ENCODE measurements around the gene FARS2. TPM values are rescaled to one million over a fixed set of nuclear protein-coding genes. Genes with fewer than 3 reads are reported as not detected.
A peak's percentile ranks its signal among the peaks of the same experiment; 100 is the strongest.

The FARS2 gene
- total RNA-seq, 6 donors from 2014 or later: 16.4 to 34.6 (median 19.9) TPM

DNA sequence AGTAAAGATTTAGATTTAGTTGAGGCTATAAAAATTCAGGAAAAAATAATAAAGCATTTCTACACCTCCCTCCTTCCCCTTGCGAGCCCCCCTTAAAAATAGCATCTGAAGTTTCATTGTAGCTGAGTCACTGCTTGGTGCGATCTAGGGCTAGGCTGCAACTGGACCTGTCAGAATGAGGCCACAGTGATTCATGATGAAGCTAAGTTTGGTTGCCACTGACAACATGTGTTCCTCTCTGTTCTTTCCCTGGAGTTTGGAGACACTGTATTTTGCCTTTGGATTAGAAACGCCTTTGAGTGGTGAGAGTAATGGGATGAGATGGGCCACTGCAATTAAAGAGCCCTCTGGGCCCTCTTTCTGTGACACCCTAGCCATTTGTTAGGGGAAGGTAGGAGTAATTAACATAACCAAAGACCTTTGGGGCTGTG is 411.3 kb downstream of the FARS2 start:
- H3K4me3 ChIP-seq: no peak overlapping the region
- peaks cover 5 to 18% (median 14%) of the 10 kb centered on the region in 4 donors for H3K4me1 ChIP-seq
- DNase-seq (no peak), ATAC-seq (ENCODE audit: low FRiP score in 2 of 2) (peak; percentile 72 to 89)
- no peak overlapping the region for H3K27ac ChIP-seq
- peak in 1 of 2 donors; percentile 38 for TF ChIP-seq POLR2AphosphoS5 (IDR thresholded peaks at IDR 0.05)
- TF ChIP-seq EP300 (IDR thresholded peaks at IDR 0.05): no peak
- WGBS, 2 donors: 48 to 62% methylated on average over 3 of the region's 3 CpGs
- no peaks in the 10 kb centered on the region for H3K27me3 ChIP-seq
- no peaks in the 10 kb centered on the region for H3K9me3 ChIP-seq
- no peaks in the 10 kb centered on the region for H3K36me3 ChIP-seq

DNA sequence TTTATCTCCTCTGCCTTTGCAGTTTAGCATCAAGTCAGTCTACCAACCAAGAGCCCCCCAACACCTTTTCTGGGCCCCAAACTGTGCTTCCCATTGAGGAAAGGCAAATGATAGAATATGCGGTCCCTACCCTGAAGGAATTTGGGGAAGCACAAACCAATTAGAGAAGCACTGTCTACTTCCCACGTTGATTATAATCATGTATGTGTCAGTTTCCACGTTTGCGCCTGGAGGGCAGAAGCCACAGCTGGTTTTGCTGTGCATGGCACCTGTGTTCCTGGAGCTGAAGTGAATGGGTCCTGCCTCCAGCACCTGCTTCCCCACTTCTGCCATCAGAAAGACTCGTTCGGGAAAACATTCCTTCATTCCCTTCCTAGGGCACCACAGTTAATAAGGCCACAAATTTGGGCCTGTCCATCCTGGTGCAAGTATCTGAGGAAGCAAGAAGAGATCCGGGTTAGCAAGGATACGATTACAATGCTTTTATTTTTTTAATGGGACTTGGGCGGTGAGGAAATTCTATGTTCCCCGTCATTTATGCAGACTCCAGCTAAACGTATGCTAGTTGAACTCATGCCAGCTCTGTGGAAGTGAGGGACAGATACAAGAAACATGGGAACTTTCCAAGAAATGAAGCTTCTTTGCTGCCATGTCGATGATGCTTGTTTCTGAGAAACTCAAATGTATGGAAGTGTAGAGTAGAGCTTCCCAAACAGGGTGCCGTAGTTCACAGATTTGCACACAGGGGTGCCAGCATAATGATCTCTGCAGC is 411.9 kb downstream of the FARS2 start:
- WGBS, 2 donors: 80 to 85% methylated on average over 13 of the region's 13 CpGs

DNA sequence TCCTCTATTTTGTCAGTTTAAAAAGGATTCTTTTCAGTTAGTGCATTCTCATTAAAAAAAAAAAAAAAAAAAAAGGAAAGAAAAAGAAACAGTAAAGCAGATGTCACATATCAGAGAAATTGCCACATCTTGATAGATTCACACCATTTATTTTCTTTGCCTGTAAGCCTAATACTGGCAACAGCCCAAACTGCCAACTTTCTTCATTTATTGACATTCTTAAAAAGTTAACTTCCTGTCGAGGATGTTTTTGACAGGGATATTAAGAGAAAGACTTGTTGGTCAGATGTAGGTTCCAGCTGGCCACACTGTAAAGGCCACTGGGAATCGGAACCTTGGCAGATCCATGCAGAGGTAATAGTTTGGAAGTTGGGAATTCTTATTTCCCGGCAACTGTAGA is 412.8 kb downstream of the FARS2 start:
- TF ChIP-seq EP300 (IDR thresholded peaks at IDR 0.05) (no peak), POLR2A (IDR thresholded peaks at IDR 0.05) (no peak), POLR2AphosphoS5 (IDR thresholded peaks at IDR 0.05) (no peak)
- TF ChIP-seq, protein P1, sequence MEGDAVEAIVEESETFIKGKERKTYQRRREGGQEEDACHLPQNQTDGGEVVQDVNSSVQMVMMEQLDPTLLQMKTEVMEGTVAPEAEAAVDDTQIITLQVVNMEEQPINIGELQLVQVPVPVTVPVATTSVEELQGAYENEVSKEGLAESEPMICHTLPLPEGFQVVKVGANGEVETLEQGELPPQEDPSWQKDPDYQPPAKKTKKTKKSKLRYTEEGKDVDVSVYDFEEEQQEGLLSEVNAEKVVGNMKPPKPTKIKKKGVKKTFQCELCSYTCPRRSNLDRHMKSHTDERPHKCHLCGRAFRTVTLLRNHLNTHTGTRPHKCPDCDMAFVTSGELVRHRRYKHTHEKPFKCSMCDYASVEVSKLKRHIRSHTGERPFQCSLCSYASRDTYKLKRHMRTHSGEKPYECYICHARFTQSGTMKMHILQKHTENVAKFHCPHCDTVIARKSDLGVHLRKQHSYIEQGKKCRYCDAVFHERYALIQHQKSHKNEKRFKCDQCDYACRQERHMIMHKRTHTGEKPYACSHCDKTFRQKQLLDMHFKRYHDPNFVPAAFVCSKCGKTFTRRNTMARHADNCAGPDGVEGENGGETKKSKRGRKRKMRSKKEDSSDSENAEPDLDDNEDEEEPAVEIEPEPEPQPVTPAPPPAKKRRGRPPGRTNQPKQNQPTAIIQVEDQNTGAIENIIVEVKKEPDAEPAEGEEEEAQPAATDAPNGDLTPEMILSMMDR (IDR thresholded peaks at IDR 0.05): no peak
- H3K4me1 ChIP-seq: peaks cover 5 to 18% (median 14%) of the 10 kb centered on the region in 4 donors
- H3K27ac ChIP-seq: no peak overlapping the region
- no peaks in the 10 kb centered on the region for H3K9me3 ChIP-seq
- WGBS, 2 donors: 74 to 75% methylated on average over 3 of the region's 3 CpGs
- DNase-seq (no peak), ATAC-seq (ENCODE audit: low FRiP score in 2 of 2) (no peak)
- no peaks in the 10 kb centered on the region for H3K36me3 ChIP-seq
- H3K27me3 ChIP-seq: no peaks in the 10 kb centered on the region
- no peak overlapping the region for H3K4me3 ChIP-seq

More for the DNA sequence above, 411.9 kb downstream of the FARS2 start:
- no peak overlapping the region for H3K4me3 ChIP-seq
- DNase-seq: no peak
- no peaks in the 10 kb centered on the region for H3K27me3 ChIP-seq
- TF ChIP-seq, protein P1 (IDR thresholded peaks at IDR 0.05): no peak
- TF ChIP-seq EP300 (IDR thresholded peaks at IDR 0.05): no peak
- no peak for TF ChIP-seq POLR2AphosphoS5 (IDR thresholded peaks at IDR 0.05)
- no peak for TF ChIP-seq POLR2A (IDR thresholded peaks at IDR 0.05)
- H3K27ac ChIP-seq: peak overlapping the region in 1 of 4 donors; percentile 10
- peaks cover 5 to 18% (median 14%) of the 10 kb centered on the region in 4 donors for H3K4me1 ChIP-seq
- H3K9me3 ChIP-seq: no peaks in the 10 kb centered on the region
- ATAC-seq (ENCODE audit: low FRiP score in 2 of 2): no peak
- no peaks in the 10 kb centered on the region for H3K36me3 ChIP-seq

DNA sequence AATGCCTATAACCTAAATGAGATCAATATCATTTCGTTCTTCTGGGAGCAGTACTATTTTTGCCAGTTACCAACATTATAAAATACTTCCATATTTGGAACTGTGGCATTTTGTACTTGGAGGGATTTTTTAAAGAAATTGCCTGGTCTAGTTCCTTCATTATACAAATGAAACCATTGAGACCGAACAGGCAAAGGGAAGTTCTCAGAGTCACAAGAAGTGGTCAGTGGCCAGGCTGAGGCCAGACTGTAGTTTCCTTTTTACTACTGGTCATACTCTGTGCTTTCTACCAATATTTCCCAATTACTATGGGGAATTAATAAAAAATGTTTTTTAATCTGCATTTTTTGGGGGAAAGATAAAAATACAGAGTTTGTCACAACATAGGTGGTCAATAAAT is 413.4 kb downstream of the FARS2 start:
- WGBS, 2 donors: 67 to 76% methylated on average over 2 of the region's 2 CpGs
- Histone ChIP-seq H3K4me1 (peaks cover 5 to 19% (median 16%) of the 10 kb centered on the region in 4 donors), H3K36me3 (no peaks in the 10 kb centered on the region), H3K27ac (no peak overlapping the region), H3K27me3 (no peaks in the 10 kb centered on the region), H3K4me3 (no peak overlapping the region), H3K9me3 (no peaks in the 10 kb centered on the region)
- peak in 1 of 2 donors; percentile 50 for ATAC-seq (ENCODE audit: low FRiP score in 2 of 2)
- TF ChIP-seq POLR2AphosphoS5 (IDR thresholded peaks at IDR 0.05) (no peak), EP300 (IDR thresholded peaks at IDR 0.05) (no peak), POLR2A (IDR thresholded peaks at IDR 0.05) (no peak)
- TF ChIP-seq, protein P1 (IDR thresholded peaks at IDR 0.05): no peak
- peak in 1 of 2 donors; percentile 45 for DNase-seq

DNA sequence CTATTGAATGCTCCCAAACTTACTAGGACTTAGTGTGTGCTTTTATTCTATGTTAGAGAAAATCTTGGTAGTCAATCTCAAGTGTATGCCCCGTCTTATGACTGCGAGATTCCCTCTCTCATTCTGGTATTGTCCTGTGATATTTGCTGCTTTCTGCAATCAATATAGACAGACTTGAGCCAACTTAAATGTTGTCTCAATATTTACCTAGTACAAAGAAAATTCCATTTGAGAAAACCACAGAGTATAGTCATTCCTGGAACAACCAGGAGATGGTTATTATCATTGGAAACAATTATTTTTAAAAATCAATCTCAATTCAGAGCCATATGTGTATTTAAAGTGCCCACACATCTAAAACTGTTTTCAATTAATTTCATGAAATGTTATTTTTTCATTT is 415.4 kb downstream of the FARS2 start:
- Histone ChIP-seq H3K9me3 (no peaks in the 10 kb centered on the region), H3K36me3 (no peaks in the 10 kb centered on the region), H3K27me3 (no peaks in the 10 kb centered on the region), H3K4me1 (peaks cover 5 to 19% (median 16%) of the 10 kb centered on the region in 4 donors), H3K4me3 (no peak overlapping the region), H3K27ac (no peak overlapping the region)
- TF ChIP-seq POLR2A (IDR thresholded peaks at IDR 0.05): no peak
- no peak for TF ChIP-seq EP300 (IDR thresholded peaks at IDR 0.05)
- TF ChIP-seq, protein P1 (IDR thresholded peaks at IDR 0.05): no peak
- WGBS, 2 donors: 84 to 92% methylated on average over 2 of the region's 2 CpGs
- DNase-seq (no peak), ATAC-seq (ENCODE audit: low FRiP score in 2 of 2) (no peak)
